SK-N-SH treated with all-trans-retinoic acid at 6 μM for 48 hours (cell line): ENCODE measurements around the gene UNC5C.

Experiments used
- ATAC-seq: fragments of 200-7000 bp; cut with Tn5 transposase; 3 replicates; pipeline ENCODE4 v1.9.1; 2020; ENCODE audit warnings: mild to moderate bottlenecking, moderate library complexity
- ARNTL ChIP-seq: fragments of 450-650 bp; formaldehyde crosslinking; IDR thresholded peaks from 2 replicates; pipeline ENCODE4 v1.5.0; 2020; ENCODE audit warnings: low read depth, mild to moderate bottlenecking, moderate library complexity, borderline replicate concordance
- BACH2 ChIP-seq: fragments of 250-450 bp; sonication (Bioruptor Pico); IDR thresholded peaks from 2 replicates; pipeline ENCODE4 v1.9.0; 2021; ENCODE audit warnings: mild to moderate bottlenecking, borderline replicate concordance
- CREB5 ChIP-seq: fragments of 250-450 bp; sonication (Bioruptor Pico); IDR thresholded peaks from 2 replicates; pipeline ENCODE4 v1.5.1; 2020; ENCODE audit warnings: low read depth, mild to moderate bottlenecking, moderate library complexity
- CSDC2 ChIP-seq: fragments of 250-450 bp; sonication (Bioruptor Pico); IDR thresholded peaks from 2 replicates; pipeline ENCODE4 v1.5.0; 2020; ENCODE audit warnings: mild to moderate bottlenecking, moderate library complexity
- CSRNP3 ChIP-seq: fragments of 250-450 bp; sonication (Bioruptor Pico); IDR thresholded peaks from 2 replicates; pipeline ENCODE4 v1.5.1; 2021; ENCODE audit warnings: mild to moderate bottlenecking, moderate library complexity
- ESRRG ChIP-seq: fragments of 250-450 bp; sonication (Bioruptor Pico); IDR thresholded peaks from 2 replicates; pipeline ENCODE4 v1.6.1; 2021; ENCODE audit warnings: mild to moderate bottlenecking
- GLIS3 ChIP-seq: fragments of 250-450 bp; sonication (Bioruptor Pico); IDR thresholded peaks from 2 replicates; pipeline ENCODE4 v1.5.0; 2020; ENCODE audit warnings: mild to moderate bottlenecking, moderate library complexity
- PATZ1 ChIP-seq: fragments of 250-450 bp; sonication (Bioruptor Pico); IDR thresholded peaks from 2 replicates; pipeline ENCODE4 v1.8.0; 2020; ENCODE audit warnings: mild to moderate bottlenecking, moderate library complexity, borderline replicate concordance
- POU6F1 ChIP-seq: fragments of 250-450 bp; sonication (Bioruptor Pico); IDR thresholded peaks from 2 replicates; pipeline ENCODE4 v1.8.0; 2021; ENCODE audit warnings: low read depth, mild to moderate bottlenecking, moderate library complexity, borderline replicate concordance
- PPARA ChIP-seq: fragments of 250-450 bp; sonication (Bioruptor Pico); IDR thresholded peaks from 2 replicates; pipeline ENCODE4 v1.5.0; 2020; ENCODE audit warnings: mild to moderate bottlenecking, borderline replicate concordance
- RARB ChIP-seq: fragments of 250-450 bp; sonication (Bioruptor Pico); IDR thresholded peaks from 2 replicates; pipeline ENCODE4 v1.8.0; 2021; ENCODE audit warnings: mild to moderate bottlenecking, moderate library complexity
- TCF4 ChIP-seq: fragments of 250-450 bp; sonication (Bioruptor Pico); IDR thresholded peaks from 2 replicates; pipeline ENCODE4 v1.8.0; 2021; ENCODE audit warnings: mild to moderate bottlenecking, moderate library complexity, borderline replicate concordance
- TSHZ2 ChIP-seq: fragments of 250-450 bp; sonication (Bioruptor Pico); IDR thresholded peaks from 2 replicates; pipeline ENCODE4 v1.5.0; 2020; ENCODE audit warnings: mild to moderate bottlenecking, moderate library complexity
- ZC3H10 ChIP-seq: fragments of 250-450 bp; sonication (Bioruptor Pico); IDR thresholded peaks from 2 replicates; pipeline ENCODE4 v1.5.1; 2021; ENCODE audit warnings: mild to moderate bottlenecking, moderate library complexity
- ZFP3 ChIP-seq: fragments of 250-450 bp; sonication (Bioruptor Pico); IDR thresholded peaks from 2 replicates; pipeline ENCODE4 v1.5.0; 2020; ENCODE audit warnings: mild to moderate bottlenecking, moderate library complexity
- ZFP30 ChIP-seq: fragments of 450-650 bp; formaldehyde crosslinking; IDR thresholded peaks from 2 replicates; pipeline ENCODE4 v1.5.0; 2022; ENCODE audit warnings: mild to moderate bottlenecking, moderate library complexity
- ZNF565 ChIP-seq: fragments of 450-650 bp; formaldehyde crosslinking; conservative IDR thresholded peaks from 2 replicates; pipeline ENCODE4 v1.5.0; 2020; ENCODE audit warnings: low read depth, mild to moderate bottlenecking, moderate library complexity
- ZNF70 ChIP-seq: fragments of 450-650 bp; formaldehyde crosslinking; IDR thresholded peaks from 2 replicates; pipeline ENCODE4 v1.5.0; 2020; ENCODE audit warnings: mild to moderate bottlenecking, moderate library complexity
- ZNF8 ChIP-seq: fragments of 450-650 bp; formaldehyde crosslinking; IDR thresholded peaks from 2 replicates; pipeline ENCODE4 v1.5.0; 2020; ENCODE audit warnings: mild to moderate bottlenecking, moderate library complexity

UNC5C gene

DNA sequence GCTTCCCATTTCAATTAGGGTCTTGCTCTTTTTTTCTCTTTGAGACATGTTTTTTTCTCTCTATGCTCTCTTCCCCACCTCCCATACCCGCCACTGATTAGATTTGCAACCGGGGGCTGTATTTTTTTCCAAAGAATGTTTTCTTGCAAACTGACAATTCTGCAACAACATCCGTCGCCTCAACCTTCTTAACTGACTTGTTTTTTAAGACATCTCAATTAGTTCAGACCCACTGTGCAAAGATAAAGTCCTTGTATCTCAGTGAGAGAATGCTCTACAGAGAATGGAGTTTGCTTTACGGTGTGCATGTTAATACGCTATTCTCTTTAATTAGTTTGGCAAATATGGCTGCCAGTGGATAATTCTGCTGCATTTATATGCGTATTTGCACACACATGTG, 126.3 kb downstream of the UNC5C start:
- ATAC-seq, result no peak
- TF ChIP-seq PPARA (CRISPR knock-in tag), result no peak
- no peak for TF ChIP-seq ZNF70 (CRISPR knock-in tag)
- TF ChIP-seq ZFP3, result no peak
- TF ChIP-seq ZC3H10 (CRISPR knock-in tag), result no peak
- TF ChIP-seq ZNF8 (CRISPR knock-in tag), result no peak
- no peak for TF ChIP-seq ZFP30 (CRISPR knock-in tag)
- no peak for TF ChIP-seq CREB5
- TF ChIP-seq PATZ1 (CRISPR knock-in tag), result no peak
- TF ChIP-seq BACH2 (CRISPR knock-in tag), result no peak
- TF ChIP-seq ZNF565 (CRISPR knock-in tag), result no peak
- TF ChIP-seq GLIS3 (CRISPR knock-in tag), result no peak

GRCh38 chr4:95421869-95422268, 126.9 kb downstream of the UNC5C start:
- no peak for TF ChIP-seq PATZ1 (CRISPR knock-in tag)
- TF ChIP-seq GLIS3 (CRISPR knock-in tag), result no peak
- no peak for TF ChIP-seq CSRNP3 (CRISPR knock-in tag)
- no peak for TF ChIP-seq CSDC2 (CRISPR knock-in tag)
- no peak for TF ChIP-seq ARNTL (CRISPR knock-in tag)
- TF ChIP-seq ZFP30 (CRISPR knock-in tag), result no peak
- no peak for TF ChIP-seq BACH2 (CRISPR knock-in tag)
- no peak for TF ChIP-seq PPARA (CRISPR knock-in tag)
- TF ChIP-seq POU6F1 (CRISPR knock-in tag), result no peak
- no peak for TF ChIP-seq TSHZ2
- no peak for ATAC-seq

GRCh38 chr4:95417531-95417930, 131.2 kb downstream of the UNC5C start:
- ATAC-seq, result no peak
- TF ChIP-seq ZNF70 (CRISPR knock-in tag) (no peak), ZFP3 (no peak), TCF4 (CRISPR knock-in tag) (no peak), ESRRG (CRISPR knock-in tag) (no peak), CREB5 (no peak), ZNF8 (CRISPR knock-in tag) (no peak), POU6F1 (CRISPR knock-in tag) (no peak), BACH2 (CRISPR knock-in tag) (no peak), ZNF565 (CRISPR knock-in tag) (no peak), TSHZ2 (no peak), CSDC2 (CRISPR knock-in tag) (no peak), RARB (CRISPR knock-in tag) (no peak)
